Nephron (organoid): ENCODE data around the gene RAPGEF4.

Experiments
- H3K27ac Mint-ChIP-seq, 3 experiments: 2 replicates each; pipeline ENCODE4 v1.8.0; 2020; ENCODE audit warnings: mixed read lengths in 3 of 3, mild to moderate bottlenecking in 2 of 3, moderate library complexity in 1 of 3
- H3K27me3 Mint-ChIP-seq: 2 replicates; pipeline ENCODE4 v1.8.0; 2021; ENCODE audit warnings: low read depth, mild to moderate bottlenecking, moderate library complexity, mixed read lengths
- H3K36me3 Mint-ChIP-seq: 2 replicates; pipeline ENCODE4 v1.8.0; 2020; ENCODE audit warnings: low read depth, mixed read lengths
- H3K4me1 Mint-ChIP-seq: 2 replicates; pipeline ENCODE4 v1.8.0; 2020; ENCODE audit warnings: mixed read lengths
- H3K4me3 Mint-ChIP-seq, 3 experiments: 2 replicates each; pipeline ENCODE4 v1.8.0; 2020; ENCODE audit warnings: mild to moderate bottlenecking in 3 of 3, mixed read lengths in 3 of 3, moderate library complexity in 2 of 3
- H3K9me3 Mint-ChIP-seq: 2 replicates; pipeline ENCODE4 v1.8.0; 2020; ENCODE audit warnings: mixed read lengths
- CTCF ChIP-seq, 3 experiments: fragments of 200-600 bp; sonication (generic); IDR thresholded peaks; one replicate each; pipeline ENCODE4 v1.5.0; 2021; ENCODE audit warnings: antibody characterized with exemption in 3 of 3; ENCODE audit not compliant: unreplicated experiment in 3 of 3

The RAPGEF4 gene

GRCh38 chr2:172859581-172860335, 124.1 kb downstream of the RAPGEF4 start:
- H3K4me1 Mint-ChIP-seq = peaks cover 33% of the 10 kb centered on the region
- peaks cover 15% of the 10 kb centered on the region for H3K9me3 Mint-ChIP-seq
- peak overlapping the region in 2 of 3 experiments; percentile 3 to 22 for H3K4me3 Mint-ChIP-seq
- H3K36me3 Mint-ChIP-seq = no peaks in the 10 kb centered on the region
- no peak for TF ChIP-seq CTCF (IDR thresholded peaks at IDR 0.05; ENCODE audit: unreplicated experiment in 3 of 3)
- H3K27me3 Mint-ChIP-seq = peaks cover 3% of the 10 kb centered on the region
- H3K27ac Mint-ChIP-seq = peak overlapping the region; percentile 3 to 13 (median 10)

- Mint-ChIP-seq H3K27ac (peak overlapping the region; percentile 3 to 13 (median 10)), H3K36me3 (no peaks in the 10 kb centered on the region), H3K27me3 (peaks cover 3% of the 10 kb centered on the region), H3K9me3 (peaks cover 11% of the 10 kb centered on the region), H3K4me3 (peak overlapping the region in 2 of 3 experiments; percentile 22 to 25), H3K4me1 (peaks cover 33% of the 10 kb centered on the region)
- no peak for TF ChIP-seq CTCF (IDR thresholded peaks at IDR 0.05; ENCODE audit: unreplicated experiment in 3 of 3)
Observed at GRCh38 chr2:172860336-172860707, 124.7 kb downstream of the RAPGEF4 start.

- Mint-ChIP-seq H3K9me3 (peaks cover 5% of the 10 kb centered on the region), H3K27me3 (peaks cover 3% of the 10 kb centered on the region), H3K27ac (no peak overlapping the region), H3K36me3 (no peaks in the 10 kb centered on the region), H3K4me1 (peaks cover 33% of the 10 kb centered on the region), H3K4me3 (no peak overlapping the region)
- TF ChIP-seq CTCF (IDR thresholded peaks at IDR 0.05; ENCODE audit: unreplicated experiment in 3 of 3) = no peak
Observed at GRCh38 chr2:172861098-172861497, 125.5 kb downstream of the RAPGEF4 start.

GRCh38 chr2:172861656-172862476, 126.2 kb downstream of the RAPGEF4 start:
- H3K4me1 Mint-ChIP-seq = peaks cover 33% of the 10 kb centered on the region
- no peaks in the 10 kb centered on the region for H3K36me3 Mint-ChIP-seq
- no peak overlapping the region for H3K4me3 Mint-ChIP-seq
- peaks cover 3% of the 10 kb centered on the region for H3K27me3 Mint-ChIP-seq
- H3K9me3 Mint-ChIP-seq = no peaks in the 10 kb centered on the region
- TF ChIP-seq CTCF (IDR thresholded peaks at IDR 0.05; ENCODE audit: unreplicated experiment in 3 of 3) = no peak
- H3K27ac Mint-ChIP-seq = no peak overlapping the region

DNA sequence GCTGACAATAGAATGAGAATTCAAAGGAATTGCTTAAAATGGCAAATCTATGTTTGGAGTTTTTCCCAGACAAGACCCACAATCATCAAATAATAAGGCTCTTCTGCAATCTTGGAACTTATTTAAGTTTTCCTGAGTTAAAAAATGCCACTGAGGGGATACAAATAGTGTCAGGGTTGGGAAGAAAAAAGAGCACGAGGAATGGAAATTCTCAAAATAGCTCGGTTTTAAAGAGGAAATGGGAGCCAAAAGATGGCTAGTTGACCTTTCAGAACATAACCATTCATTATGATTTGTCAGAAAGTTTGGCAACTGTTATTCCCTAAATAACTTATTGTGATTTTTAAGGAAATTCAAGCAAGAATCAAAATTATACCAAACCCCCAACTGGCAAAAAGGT, 127.7 kb downstream of the RAPGEF4 start:
- Mint-ChIP-seq H3K36me3 (no peaks in the 10 kb centered on the region), H3K4me1 (peaks cover 28% of the 10 kb centered on the region), H3K27me3 (peaks cover 3% of the 10 kb centered on the region)

More for the DNA sequence above, 127.7 kb downstream of the RAPGEF4 start:
- Mint-ChIP-seq H3K9me3 (no peaks in the 10 kb centered on the region), H3K27ac (no peak overlapping the region), H3K4me3 (no peak overlapping the region)
- no peak for TF ChIP-seq CTCF (IDR thresholded peaks at IDR 0.05; ENCODE audit: unreplicated experiment in 3 of 3)
